Progenitor cell of endocrine pancreas (in vitro differentiated cells): Measurements from ENCODE around the gene STAC2. TPM values are rescaled to one million over a fixed set of nuclear protein-coding genes. Genes with fewer than 3 reads are reported as not detected.

Experiments
- DNase-seq: peaks from one replicate; pipeline ENCODE4 v3.0.0; 2021; ENCODE audit warnings: low spot score; ENCODE audit not compliant: unreplicated experiment
- H3K27ac Mint-ChIP-seq: 2 replicates; pipeline ENCODE4 v1.8.0; 2021; ENCODE audit warnings: mild to moderate bottlenecking, moderate library complexity, mixed read lengths
- H3K27me3 Mint-ChIP-seq: 2 replicates; pipeline ENCODE4 v1.8.0; 2021; ENCODE audit warnings: mixed read lengths
- H3K36me3 Mint-ChIP-seq: 2 replicates; pipeline ENCODE4 v1.8.0; 2022; ENCODE audit warnings: mixed read lengths; ENCODE audit not compliant: insufficient read depth
- H3K4me1 Mint-ChIP-seq: 2 replicates; pipeline ENCODE4 v1.8.0; 2021; ENCODE audit warnings: low read depth, mixed read lengths
- H3K4me3 Mint-ChIP-seq: 2 replicates; pipeline ENCODE4 v1.8.0; 2021; ENCODE audit warnings: low read depth, mild to moderate bottlenecking, moderate library complexity, mixed read lengths
- H3K9me3 Mint-ChIP-seq: 2 replicates; pipeline ENCODE4 v1.8.0; 2021; ENCODE audit warnings: low read depth, mixed read lengths
- CTCF ChIP-seq: fragments of 200-600 bp; sonication (generic); IDR thresholded peaks from one replicate; pipeline ENCODE4 v1.5.0; 2021; ENCODE audit warnings: antibody characterized with exemption, mild to moderate bottlenecking; ENCODE audit not compliant: unreplicated experiment
- total RNA-seq: library from RNA; stranded (reverse); gene quantifications from 2 replicates; pipeline ENCODE4 v1.2.1, GENCODE V29; 2021

STAC2 gene
- total RNA-seq, 1 donor from 2014 or later = not detected

- no peak overlapping the region for H3K4me3 Mint-ChIP-seq
- H3K27ac Mint-ChIP-seq = no peak overlapping the region
- no peak for DNase-seq
- peaks cover 59% of the 10 kb centered on the region for H3K27me3 Mint-ChIP-seq
- no peaks in the 10 kb centered on the region for H3K36me3 Mint-ChIP-seq
- H3K4me1 Mint-ChIP-seq = no peaks in the 10 kb centered on the region
- TF ChIP-seq CTCF = no peak
- no peaks in the 10 kb centered on the region for H3K9me3 Mint-ChIP-seq
Measured at GRCh38 chr17:39231091-39231561, 5.4 kb upstream of the STAC2 start.

GRCh38 chr17:39230361-39230760 is 4.6 kb upstream of the STAC2 start:
- H3K4me3 Mint-ChIP-seq = no peak overlapping the region
- H3K9me3 Mint-ChIP-seq = no peaks in the 10 kb centered on the region
- peaks cover 2% of the 10 kb centered on the region for H3K4me1 Mint-ChIP-seq
- no peaks in the 10 kb centered on the region for H3K36me3 Mint-ChIP-seq
- peaks cover 59% of the 10 kb centered on the region for H3K27me3 Mint-ChIP-seq
- DNase-seq = no peak
- TF ChIP-seq CTCF = no peak
- no peak overlapping the region for H3K27ac Mint-ChIP-seq

GRCh38 chr17:39229274-39229913 is 3.6 kb upstream of the STAC2 start:
- TF ChIP-seq CTCF = no peak
- no peaks in the 10 kb centered on the region for H3K36me3 Mint-ChIP-seq
- H3K27ac Mint-ChIP-seq = no peak overlapping the region
- H3K9me3 Mint-ChIP-seq = no peaks in the 10 kb centered on the region
- H3K4me1 Mint-ChIP-seq = peaks cover 4% of the 10 kb centered on the region
- H3K4me3 Mint-ChIP-seq = no peak overlapping the region
- no peak for DNase-seq
- H3K27me3 Mint-ChIP-seq = peaks cover 63% of the 10 kb centered on the region

- no peaks in the 10 kb centered on the region for H3K36me3 Mint-ChIP-seq
- no peak overlapping the region for H3K4me3 Mint-ChIP-seq
- H3K9me3 Mint-ChIP-seq = no peaks in the 10 kb centered on the region
- no peak for TF ChIP-seq CTCF
- no peak overlapping the region for H3K27ac Mint-ChIP-seq
- DNase-seq = no peak
- peaks cover 7% of the 10 kb centered on the region for H3K4me1 Mint-ChIP-seq
- peaks cover 76% of the 10 kb centered on the region for H3K27me3 Mint-ChIP-seq
Measured at GRCh38 chr17:39227364-39227919, 1.7 kb upstream of the STAC2 start.

- Mint-ChIP-seq H3K4me1 (peaks cover 7% of the 10 kb centered on the region), H3K27ac (no peak overlapping the region), H3K4me3 (peak overlapping the region; percentile 61), H3K9me3 (no peaks in the 10 kb centered on the region), H3K27me3 (peaks cover 72% of the 10 kb centered on the region), H3K36me3 (no peaks in the 10 kb centered on the region)
- no peak for TF ChIP-seq CTCF
- peak; percentile 53 for DNase-seq
Measured at GRCh38 chr17:39225959-39226683, 376 bp upstream of the STAC2 start.
